ENCODE measurements around the gene VASH1.

VASH1 gene

GRCh38 chr14:76772300-76773187 is 11.3 kb downstream of the VASH1 start:
- DNase-seq, result no peak

GRCh38 chr14:76773188-76773885 is 12.1 kb downstream of the VASH1 start:
- peak; percentile 87 for DNase-seq

GRCh38 chr14:76773956-76774820 is 12.9 kb downstream of the VASH1 start:
- DNase-seq, result no peak

GRCh38 chr14:76774821-76775694 is 13.8 kb downstream of the VASH1 start:
- DNase-seq, result no peak

GRCh38 chr14:76775695-76776427 is 14.6 kb downstream of the VASH1 start:
- no peak for DNase-seq

- peak; percentile 59 for DNase-seq
Observed at GRCh38 chr14:76776428-76777251, 15.4 kb downstream of the VASH1 start.

- no peak for DNase-seq
Observed at GRCh38 chr14:76777721-76778120, 16.5 kb downstream of the VASH1 start.

- DNase-seq, result no peak
Observed at GRCh38 chr14:76778546-76779215, 17.4 kb downstream of the VASH1 start.

GRCh38 chr14:76779221-76780057 is 18.2 kb downstream of the VASH1 start:
- DNase-seq, result no peak

- no peak for DNase-seq
Observed at GRCh38 chr14:76780058-76780345, 18.7 kb downstream of the VASH1 start.

GRCh38 chr14:76780360-76780759 is 19.1 kb downstream of the VASH1 start:
- no peak for DNase-seq

- no peak for DNase-seq
Observed at GRCh38 chr14:76780875-76781647, 19.8 kb downstream of the VASH1 start.

GRCh38 chr14:76781648-76782051 is 20.4 kb downstream of the VASH1 start:
- DNase-seq, result no peak

GRCh38 chr14:76782115-76782884 is 21.0 kb downstream of the VASH1 start:
- no peak for DNase-seq

- no peak for DNase-seq
Observed at GRCh38 chr14:76782885-76783566, 21.8 kb downstream of the VASH1 start.

GRCh38 chr14:76784266-76784874 is 23.1 kb downstream of the VASH1 start:
- no peak for DNase-seq
